Measurements from ENCODE around the gene COX15.
"Not testable (repeated sequence)": the region's sequence is repeated elsewhere in the genome, so short reads cannot be mapped to it uniquely, and the experiment has no call there.

COX15 gene

GRCh38 chr10:99732033-99732842, at the start of gene COX15, which contains the start of gene CUTC:
Gene COX15 (minus strand): TSS chr10:99732127. CDS start chr10:99732049, 78 bp downstream.
Gene CUTC (plus strand): TSS chr10:99732234. CDS start chr10:99732349, 115 bp downstream.
- peak; percentile 73 for DNase-seq

- DNase-seq, result no peak
Measured at GRCh38 chr10:99779335-99779734, 47.4 kb upstream of the COX15 start.

- DNase-seq, result no peak
Measured at GRCh38 chr10:99777918-99778714, 46.2 kb upstream of the COX15 start.

- DNase-seq, result no peak
Measured at GRCh38 chr10:99775850-99776249, 43.9 kb upstream of the COX15 start.

- DNase-seq, result peak; percentile 1
Measured at GRCh38 chr10:99770408-99771045, 38.6 kb upstream of the COX15 start.

- peak; percentile 10 for DNase-seq
Measured at GRCh38 chr10:99769706-99770105, 37.8 kb upstream of the COX15 start.

- DNase-seq, result no peak
Measured at GRCh38 chr10:99768556-99768955, 36.6 kb upstream of the COX15 start.

- DNase-seq, result no peak
Measured at GRCh38 chr10:99767901-99768300, 36.0 kb upstream of the COX15 start.

- no peak for DNase-seq
Measured at GRCh38 chr10:99766302-99766681, 34.4 kb upstream of the COX15 start.

GRCh38 chr10:99765672-99766301, 33.9 kb upstream of the COX15 start:
- DNase-seq, result no peak

GRCh38 chr10:99761365-99761764, 29.4 kb upstream of the COX15 start:
- DNase-seq, result no peak

GRCh38 chr10:99760321-99760720, 28.4 kb upstream of the COX15 start:
- no peak for DNase-seq

- no peak for DNase-seq
Measured at GRCh38 chr10:99758211-99758891, 26.4 kb upstream of the COX15 start.

- no peak for DNase-seq
Measured at GRCh38 chr10:99756159-99756558, 24.2 kb upstream of the COX15 start.

GRCh38 chr10:99754670-99755069, 22.7 kb upstream of the COX15 start:
- DNase-seq, result no peak

- DNase-seq, result no peak
Measured at GRCh38 chr10:99750641-99751040, 18.7 kb upstream of the COX15 start.

- no peak for DNase-seq
Measured at GRCh38 chr10:99748823-99749451, 17.0 kb upstream of the COX15 start.

GRCh38 chr10:99746166-99746565, 14.2 kb upstream of the COX15 start:
- not testable (repeated sequence) for DNase-seq

GRCh38 chr10:99743841-99744240, 11.9 kb upstream of the COX15 start:
- no peak for DNase-seq

GRCh38 chr10:99742701-99743100, 10.8 kb upstream of the COX15 start:
- DNase-seq, result no peak

GRCh38 chr10:99742254-99742653, 10.3 kb upstream of the COX15 start:
- no peak for DNase-seq

Data from DMS79 (cell line).